ELR (cell line): Measurements from ENCODE around the gene CBX8.

Source experiments
- DNase-seq: peaks from one replicate; pipeline ENCODE4 v3.0.0-alpha.2; 2015; ENCODE audit warnings: low read depth

The CBX8 gene

DNA sequence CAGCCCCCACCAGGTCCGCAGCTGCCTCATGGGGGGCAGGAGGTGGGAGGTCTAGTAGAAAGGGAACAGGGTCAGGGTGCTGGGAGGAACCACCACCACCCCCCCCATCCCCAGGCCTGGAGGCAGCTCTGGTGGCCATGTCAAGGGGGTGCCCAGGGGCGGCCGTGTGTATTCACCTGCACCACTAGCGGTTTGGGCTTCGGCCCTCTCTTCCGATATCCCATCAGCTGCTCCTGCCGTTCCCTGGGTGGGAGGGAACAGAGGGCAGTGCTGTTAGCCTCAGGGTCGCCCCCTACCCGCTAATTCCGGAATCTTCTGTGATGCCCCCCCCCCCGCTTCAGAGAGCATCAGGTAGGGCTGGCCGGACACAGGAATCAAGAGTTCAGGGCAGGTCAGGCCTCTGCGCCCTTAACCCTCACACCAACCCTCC lies 38.6 kb upstream of the CBX8 start:
- no peak for DNase-seq

DNA sequence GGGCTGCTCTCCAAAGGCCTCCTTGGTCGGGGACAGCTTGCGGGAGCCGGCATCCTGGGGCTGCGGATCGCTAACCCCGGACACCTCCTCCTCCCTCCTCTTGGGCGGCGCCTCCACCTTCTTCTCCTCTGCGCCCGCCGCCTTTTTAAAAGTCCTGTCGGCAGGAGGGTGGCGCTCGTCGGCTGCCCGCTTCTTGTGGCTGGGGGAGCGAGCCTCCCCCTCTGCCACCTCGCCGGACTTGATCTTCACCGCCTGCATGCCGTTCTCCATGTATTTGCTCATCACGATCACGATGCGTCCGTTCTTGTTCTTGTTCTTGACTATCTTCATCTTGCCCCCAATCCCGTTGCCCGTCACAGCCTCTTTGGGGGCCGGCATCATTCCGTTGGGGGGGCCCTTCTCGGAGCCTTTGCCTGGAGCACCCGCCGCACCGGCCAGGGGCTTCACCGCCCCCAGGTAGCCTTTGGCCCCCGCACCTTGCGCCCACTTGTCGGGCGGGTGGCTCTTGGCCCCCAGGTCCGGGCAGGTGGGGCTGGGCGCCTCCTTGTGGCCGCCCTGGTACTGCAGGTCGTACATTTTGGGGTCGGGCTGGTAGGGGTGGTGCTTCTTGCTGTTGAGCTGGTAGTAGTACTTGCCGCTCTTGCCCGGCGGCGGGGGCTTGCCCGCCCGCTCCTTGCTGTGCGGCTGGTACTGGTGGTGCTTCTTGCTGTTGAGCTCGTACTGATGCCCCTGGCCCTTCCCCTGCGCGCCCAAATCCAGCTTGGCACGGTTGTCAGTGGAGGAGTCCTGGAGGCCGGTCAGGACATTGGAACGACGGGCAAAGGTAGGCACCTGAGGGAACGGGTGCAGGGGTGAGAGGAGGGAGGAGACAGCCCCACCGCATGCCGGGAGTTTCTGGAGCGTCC lies 37.9 kb upstream of the CBX8 start:
- no peak for DNase-seq

DNA sequence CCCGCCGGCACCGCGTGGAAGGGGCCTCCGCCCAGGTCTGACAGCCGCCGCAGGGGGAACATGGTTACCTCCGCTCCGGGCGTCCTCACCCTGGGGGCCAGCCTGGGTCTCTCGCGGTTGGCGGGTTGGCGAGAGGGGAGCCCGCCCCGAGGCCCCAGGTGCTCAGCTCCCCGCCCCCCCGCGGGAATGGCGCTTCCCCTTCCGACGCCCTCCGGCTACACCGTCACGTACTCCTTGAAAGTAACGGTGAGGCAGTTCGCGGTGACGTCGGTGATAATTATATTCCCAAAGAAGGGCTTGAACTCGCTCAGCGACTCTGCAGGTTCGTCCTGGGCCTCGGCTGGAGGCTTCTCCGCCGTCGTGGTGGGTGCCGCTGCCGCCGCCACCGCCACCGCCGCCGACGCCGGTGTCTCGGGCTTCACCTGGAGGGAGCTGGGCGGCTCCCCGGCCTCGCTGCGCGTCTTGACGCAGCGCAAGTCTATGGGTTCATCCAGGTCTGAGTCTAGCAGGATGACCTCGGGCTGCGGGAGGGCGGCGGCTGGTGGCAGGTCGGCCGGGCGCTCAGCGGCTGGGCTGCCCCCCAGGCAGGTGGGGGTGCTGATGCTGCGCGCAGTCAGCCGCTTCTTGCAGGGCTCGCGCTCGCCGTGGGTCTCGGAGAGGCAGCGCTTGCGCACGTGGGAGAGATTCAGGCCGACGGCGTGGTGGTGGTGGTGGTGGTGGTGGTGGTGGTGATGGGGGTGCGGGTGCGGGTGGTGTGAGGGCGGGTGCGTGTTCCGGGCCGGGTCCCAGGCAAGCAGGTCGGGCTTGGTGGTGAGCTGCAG lies 37.1 kb upstream of the CBX8 start:
- DNase-seq: no peak

DNA sequence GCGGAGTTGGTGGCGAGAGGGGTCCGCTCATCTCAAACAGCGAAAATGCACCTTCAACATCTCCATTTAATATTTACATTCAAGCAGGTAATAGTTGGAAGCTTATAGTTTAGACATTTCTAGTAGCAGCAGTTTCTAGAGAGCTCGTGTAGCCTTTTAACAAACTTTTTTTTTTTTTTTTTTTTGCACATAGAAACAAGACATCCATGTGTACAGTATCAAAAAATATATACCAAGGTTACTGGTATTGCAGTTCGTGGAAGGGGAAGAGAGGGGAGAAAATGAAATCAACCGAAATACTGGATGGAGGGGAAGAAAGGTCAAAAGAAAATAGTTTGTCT lies 36.2 kb upstream of the CBX8 start:
- DNase-seq: no peak

DNA sequence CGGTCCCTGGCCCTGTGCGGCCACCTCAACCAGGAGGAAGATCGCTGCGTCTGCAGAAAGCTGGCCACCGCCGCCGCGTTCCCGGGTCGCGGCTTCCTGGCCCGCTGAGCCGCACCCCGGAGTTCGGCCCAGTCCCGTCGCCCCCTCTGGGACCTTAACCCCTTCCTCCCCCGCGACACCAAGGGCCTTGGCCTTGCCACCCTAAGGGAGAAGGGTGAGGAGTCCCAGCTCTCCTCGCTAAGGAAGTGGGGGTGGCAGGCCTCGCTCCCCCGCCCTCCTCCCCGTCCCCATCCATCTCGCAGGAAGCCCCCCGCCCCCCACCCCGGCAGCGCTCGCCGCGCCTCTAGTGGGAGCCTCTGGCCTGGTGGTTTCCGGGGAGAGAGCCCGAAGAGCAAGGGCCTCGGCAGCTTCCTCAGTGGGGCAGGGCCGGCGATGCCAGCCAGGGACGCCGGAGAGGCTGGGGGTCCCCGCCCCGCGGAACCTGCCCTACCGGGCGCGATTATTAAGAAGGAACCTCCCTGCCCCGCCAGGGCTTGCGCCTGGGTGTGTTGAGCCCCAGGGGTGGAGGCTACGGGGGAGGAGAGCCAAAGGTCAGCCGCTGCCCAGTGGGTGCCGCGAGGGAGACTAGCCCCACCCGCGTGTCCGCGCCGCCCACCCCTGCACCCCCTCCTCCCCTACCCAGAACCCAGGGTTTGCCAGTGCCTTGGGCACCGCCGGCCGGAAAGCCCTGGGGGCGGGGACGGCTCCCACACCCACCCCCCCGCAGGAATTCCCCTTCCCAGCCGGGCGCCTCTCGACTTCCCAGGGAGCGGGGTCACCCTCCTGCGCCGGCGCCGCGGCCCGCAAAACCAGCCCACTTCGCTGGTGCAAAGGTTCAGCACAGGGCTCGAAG lies 35.6 kb upstream of the CBX8 start:
- no peak for DNase-seq

DNA sequence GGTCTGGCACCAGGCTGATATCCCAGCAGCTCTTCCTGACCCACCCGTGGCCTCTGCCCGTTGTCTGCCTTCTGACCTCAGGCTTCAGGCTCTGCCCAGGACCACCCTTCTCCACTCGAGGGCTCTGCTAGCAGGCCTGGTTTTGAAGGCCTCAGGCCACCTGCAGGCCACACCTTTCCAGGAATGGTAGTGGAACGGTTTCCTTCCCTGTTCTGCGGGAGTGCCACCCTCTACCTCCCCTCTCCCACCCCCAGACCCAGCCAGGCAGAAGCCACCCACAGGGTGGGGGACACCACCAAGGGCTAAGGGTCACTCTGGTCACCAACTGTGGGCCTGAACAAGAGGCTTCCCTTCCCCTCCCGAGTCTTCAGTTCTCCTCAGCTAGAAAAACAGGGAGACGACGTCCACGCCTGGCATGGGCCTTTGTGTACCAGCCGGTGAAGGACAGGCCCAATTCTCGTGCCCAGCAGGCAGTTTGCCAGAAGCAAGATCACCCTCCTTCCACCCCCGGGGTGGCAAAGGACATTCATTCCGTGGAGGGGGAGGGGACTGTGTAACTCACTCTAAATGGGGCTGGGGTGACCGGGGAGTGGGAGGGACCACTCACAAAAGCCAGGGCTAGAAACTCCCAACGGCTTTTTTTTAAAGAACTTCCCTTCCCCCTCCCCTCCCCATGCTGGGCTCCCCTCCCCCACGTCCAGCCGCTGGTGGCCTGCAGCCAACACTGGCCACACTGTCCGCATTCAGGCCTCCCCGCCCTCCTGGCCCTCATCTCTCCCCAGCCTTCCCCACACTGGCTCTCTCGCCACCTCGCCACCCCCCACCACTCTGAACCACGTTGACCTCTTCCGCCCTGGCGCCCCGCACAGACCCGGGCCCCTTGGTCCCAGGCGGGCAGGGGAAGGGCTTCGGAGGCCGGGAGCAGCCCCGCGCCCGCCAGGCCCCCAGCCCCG lies 34.7 kb upstream of the CBX8 start:
- no peak for DNase-seq

DNA sequence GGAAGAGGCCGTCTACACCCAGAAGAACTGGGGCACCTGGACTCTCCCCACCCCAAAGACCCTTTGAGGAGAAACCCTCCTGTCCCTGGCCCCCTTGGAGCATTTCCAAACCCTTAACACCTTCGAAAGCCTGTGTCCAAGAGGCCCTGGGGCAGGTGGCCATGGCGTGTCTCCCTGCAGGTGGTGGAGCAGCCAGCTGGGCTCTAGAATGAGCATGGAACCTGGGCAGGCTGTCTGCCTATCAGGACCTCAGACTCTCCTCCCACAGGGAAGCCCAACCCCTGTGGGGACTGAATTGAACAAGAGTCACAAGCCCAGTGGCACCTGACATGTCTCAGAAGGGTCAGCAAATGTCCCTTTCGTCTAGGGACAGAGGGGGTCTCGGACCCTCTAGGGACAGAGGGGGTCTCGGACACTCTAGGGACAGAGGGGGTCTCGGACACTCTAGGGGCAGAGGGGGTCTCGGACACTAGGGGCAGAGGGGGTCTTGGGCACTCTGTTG lies 33.9 kb upstream of the CBX8 start:
- DNase-seq: no peak

DNA sequence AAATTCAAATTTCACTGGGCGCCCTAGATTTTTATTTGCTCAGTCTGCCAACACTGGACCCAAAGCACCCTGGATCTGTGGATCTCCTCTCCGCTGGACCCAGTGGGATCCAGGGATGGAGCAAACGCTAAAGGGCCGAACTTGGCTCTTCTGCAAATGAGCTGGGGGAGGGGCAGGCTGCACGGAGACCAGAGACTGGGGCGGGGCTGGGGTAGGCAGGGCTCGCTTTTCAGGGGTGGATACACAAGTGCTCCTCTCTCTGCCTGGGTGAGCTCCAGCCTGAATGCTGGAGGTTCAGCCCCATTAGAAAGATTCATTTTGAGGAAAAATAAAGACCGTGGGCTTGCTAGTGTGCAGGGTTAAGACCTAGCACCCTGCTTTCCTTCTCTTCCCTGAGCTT lies 33.4 kb upstream of the CBX8 start:
- no peak for DNase-seq

DNA sequence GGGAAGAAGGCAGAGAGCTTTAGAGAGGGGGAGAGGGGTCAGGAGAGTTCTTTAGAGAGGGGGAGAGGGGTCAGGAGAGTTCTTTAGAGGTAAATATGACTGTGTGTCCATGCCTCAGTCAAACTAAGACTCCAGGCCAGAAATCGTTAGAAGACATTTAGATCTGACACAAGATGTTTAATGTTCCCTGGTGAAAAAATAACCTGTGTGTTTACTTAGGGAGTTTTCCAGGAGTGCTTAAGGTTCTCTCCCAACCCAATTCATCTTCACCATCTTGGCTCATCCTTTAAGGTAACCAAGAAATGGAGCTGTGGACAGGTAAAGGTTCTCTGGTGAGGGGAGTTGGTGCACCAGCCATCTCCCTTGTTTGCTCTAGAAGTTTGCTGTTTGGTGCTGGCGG lies 32.6 kb upstream of the CBX8 start:
- DNase-seq: no peak

DNA sequence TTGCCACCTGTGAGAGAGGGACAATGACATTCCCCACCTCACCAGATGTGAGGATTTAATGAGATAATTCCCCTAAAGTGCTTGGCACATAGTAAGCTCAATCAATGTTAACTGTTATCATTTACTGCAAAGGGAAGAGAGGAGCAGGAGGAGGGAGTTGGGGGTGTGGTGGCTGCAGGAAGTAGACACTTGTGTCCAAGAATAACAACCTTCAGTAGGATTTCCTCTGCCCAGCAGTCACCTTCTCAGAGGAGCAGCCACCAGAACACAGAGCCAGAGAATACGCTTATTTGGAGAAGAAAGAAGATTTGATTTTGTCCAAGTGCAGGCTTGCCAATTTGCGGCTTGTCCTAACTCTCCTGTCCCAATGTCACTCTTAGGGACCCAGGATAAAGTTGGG lies 32.1 kb upstream of the CBX8 start:
- DNase-seq: no peak

DNA sequence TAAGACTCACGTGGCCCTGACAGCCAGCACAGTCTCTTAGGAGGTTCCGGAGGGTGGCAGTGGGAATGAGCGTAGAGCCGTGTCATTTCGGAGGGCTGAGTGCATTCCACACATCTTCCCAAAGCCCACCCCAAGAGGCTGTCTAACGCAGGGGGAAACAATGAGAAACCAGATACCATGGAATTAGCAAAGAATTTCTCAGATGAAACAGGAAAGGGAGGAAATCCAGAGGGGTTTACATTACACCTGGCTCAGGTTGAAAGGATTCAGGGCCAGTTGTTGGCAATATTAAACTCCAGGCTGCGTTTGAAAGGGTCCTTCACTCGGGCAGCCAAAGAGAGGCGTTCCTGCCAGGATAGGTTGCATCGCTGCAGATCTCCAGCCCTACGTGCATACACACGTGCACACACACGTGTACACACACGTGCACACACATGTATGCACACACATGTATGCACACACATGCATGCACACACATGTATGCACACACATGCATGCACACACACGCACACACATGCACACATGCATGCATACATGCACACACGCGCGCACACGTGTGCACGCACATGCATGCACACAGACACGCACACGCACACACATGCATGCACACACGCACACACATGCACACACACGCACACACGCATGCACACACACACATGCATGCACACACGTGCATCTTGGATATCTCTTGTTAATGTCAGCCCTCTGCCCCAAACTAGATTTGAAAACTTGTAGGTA lies 30.1 kb upstream of the CBX8 start:
- DNase-seq: no peak

DNA sequence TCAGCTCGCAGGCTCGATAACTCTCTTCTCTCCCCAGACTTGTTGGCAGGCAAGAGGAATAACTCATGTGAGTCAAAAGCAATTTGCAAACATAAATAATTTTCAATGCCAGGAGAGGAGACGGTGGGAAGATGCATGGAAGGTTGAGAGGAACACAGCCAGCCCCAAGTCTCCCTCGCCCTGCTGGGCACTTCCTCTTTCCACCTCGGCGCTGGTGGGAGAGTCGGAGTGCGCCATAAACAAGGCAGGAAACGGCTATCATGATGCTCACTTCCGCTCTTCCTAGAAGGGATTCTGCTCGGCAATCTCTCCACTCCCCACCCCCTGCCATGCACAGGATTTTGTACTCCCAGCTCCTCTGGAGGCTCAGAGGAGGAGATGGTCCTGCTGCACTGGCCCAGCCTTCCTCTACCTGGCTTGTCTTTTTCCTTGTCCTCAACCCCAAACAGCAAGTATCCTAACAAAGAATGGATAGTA lies 29.4 kb upstream of the CBX8 start:
- DNase-seq: no peak

DNA sequence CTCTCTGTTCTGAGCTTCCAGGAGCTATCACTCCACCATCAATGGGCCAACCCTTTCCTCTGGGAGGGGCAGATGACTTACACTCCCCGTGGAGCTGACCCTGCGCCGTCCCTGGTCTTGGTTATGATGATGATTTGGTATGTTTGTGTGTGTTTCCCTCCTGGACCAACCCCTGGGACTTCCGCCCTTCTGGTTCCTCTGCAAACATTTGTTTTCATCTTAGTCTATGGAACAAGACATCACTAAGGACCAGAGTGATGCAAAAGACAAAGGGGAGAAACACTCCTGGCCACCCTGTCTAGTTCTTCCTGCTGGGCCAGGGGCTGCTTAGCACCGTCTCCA lies 28.7 kb upstream of the CBX8 start:
- no peak for DNase-seq

DNA sequence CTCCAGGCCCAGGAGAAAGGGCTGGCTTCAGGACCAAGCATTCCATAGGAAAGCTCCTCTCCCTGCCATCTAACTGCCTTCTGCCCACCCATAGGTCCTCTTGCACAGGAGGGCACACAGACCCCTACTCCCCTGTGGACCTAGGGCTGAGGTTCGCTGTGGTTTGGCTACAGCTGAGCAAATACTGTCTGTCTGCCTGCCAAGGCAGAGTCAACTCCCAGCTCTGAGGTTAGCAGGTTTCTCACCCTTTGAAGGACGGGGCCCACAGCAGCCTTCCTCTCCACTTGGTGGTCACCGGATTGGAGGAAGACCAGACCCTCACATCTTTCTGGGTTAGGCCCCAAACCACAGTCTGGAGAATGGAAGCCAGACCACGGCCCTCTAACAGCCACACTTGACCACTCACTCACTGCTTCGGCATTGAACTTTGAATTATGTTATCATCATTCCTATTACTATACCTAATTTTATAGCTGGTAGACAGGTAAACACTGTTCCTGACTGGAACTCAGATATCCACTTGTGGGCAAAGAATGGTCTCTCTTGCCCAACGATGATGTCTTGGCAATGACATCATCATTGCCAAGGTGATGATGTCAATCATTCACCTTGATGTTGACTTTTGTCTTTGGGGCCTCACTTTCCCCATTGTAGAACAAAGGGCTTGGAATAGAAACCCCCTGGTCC lies 28.2 kb upstream of the CBX8 start:
- DNase-seq: no peak

DNA sequence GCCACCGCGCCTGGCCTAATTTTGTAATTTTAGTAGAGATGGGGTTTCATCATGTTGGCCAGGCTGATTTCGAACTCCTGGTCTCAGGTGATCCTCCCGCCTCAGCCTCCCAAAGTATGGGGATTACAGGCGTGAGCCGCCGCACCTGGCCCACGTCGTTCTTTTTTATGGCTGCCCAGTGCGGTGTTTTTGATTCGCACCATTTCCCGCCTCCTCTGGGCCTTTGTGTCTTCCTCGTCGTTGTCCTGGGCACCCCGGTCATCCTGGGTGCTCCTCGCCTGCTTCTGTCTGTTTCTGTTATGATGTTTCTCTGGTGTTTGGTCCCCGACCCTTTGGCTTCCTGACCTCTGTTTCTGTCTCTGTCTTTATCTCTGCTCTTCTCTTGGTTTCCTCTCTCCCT lies 27.4 kb upstream of the CBX8 start:
- no peak for DNase-seq

DNA sequence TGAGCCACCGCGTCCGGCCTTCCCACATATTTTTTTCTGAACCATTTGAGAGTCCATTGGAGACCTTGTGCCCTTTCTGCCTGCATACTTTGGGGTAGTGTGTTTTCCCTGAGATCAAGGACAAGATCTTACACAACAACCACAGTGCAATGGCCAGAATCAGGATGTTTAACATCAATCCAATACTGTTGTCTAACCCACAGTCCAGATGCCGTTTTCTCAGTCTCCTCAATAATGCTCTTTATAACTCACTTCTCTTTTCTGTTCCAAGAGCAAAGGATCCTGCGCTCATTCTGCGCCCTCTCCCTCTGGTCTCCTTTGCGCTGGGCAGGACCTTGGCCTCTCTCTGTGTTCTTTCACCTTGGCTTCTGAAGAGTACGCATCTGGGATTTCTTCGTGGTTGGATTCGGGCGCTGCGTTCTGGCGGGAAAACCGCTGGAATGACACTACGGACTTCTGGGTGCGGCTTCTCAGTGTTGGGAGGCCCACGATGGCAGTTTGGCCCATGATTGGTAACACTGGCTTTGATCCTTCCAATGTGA lies 25.8 kb upstream of the CBX8 start:
- no peak for DNase-seq

DNA sequence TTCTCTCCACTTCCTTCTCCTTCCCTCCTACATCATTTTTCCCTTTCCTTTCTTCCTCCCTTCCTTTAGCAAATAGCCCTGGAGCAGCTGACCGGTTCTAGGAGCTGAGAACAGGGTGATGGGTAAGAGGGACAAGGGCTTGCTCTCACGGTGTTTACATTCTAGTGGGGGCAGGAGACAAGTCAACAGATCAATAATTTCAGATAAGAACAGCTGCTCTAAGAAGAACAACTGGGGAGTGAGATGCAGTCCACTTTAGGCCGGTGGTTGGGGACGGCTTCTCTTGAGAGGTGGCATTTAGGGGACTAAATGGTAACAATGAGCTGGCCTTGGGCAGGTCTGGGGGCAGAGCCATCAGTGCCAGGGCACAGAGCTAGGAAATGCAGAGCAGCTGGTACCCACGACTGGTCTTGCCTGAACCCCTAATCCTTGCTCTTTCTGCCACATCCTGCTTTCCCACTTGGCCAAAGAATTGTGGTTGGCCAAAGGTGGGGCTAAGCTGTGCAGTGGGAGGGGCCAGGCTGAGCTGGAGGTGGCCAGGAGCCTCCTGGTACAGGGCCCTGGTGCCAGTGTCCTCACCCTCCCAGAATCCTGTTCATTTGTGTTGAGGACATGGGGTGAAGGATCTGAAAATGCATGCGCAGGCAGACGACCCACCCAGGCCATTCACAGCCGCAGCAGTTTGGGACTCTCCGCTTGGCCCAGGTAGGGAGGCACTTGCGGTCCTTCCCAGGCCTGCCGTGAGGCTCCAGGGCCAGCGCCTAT lies 24.6 kb upstream of the CBX8 start:
- no peak for DNase-seq

DNA sequence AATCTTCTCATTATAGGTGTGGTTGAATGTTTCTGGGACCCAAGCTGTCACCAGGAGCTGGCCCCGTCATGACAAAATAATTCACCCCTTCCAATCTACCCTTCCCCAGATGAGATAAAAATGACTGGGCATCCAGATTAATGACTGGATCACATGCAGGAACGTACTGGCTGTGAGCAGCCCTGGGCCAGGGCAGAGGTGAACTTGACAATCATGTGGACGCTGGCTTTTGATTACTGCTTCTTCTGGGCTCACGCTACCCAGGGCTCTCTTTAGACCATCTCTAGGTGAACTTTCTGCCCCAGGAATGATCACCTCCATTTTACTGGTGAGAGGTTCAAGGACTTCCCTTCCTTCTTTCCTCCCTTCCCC lies 24.1 kb upstream of the CBX8 start:
- no peak for DNase-seq
